ENCODE data around the gene CTTN.
"Not testable (repeated sequence)": the region's sequence is repeated elsewhere in the genome, so short reads cannot be mapped to it uniquely, and the experiment has no call there.

The CTTN gene

DNA sequence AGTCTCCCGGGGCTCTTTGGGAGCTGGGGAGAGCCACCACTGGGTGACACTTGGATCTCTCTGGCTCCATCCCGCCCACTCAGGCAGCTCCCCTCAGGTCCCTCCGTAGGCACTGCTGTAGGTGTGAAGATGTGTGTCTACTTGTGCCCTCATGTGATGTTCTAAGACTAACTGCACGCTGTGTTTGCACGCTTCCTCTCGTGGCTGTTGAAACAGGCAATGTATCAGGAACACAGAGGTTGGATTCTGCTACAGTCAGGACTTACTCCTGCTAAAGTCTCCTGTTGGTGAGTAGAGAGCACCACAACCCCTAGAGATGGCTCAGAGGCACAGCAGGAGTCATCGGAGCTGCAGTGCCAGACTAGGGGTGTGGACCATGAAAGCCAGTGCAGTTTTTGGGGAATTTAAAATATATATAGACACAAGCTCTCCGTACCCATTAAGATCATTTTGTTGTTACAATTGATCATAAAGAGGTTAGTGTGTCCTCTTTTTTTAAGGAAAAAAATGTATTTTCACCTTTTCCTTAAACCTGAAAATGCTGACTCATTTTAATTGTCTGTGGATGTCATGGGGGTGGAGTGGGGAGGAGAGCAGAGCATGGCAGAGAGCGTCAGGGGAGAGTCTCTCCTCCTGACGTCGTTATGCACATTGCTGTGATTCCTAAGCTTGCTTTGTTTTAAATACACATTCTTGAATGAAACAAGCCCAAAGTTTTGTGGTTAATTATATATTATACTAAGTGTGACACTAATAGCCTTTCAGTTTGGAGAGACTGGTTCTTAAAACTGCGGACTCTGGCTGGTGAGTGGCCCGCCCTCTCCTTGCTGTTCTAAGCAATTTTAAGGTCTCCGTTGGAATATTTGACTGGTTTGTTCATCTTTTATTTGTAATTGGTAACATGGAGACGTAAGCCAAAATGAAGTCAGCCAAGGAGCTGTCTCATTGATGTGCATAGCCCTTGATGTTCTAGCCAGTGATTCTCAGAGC, 16.2 kb upstream of the CTTN start:
- peak; percentile 77 for DNase-seq

DNA sequence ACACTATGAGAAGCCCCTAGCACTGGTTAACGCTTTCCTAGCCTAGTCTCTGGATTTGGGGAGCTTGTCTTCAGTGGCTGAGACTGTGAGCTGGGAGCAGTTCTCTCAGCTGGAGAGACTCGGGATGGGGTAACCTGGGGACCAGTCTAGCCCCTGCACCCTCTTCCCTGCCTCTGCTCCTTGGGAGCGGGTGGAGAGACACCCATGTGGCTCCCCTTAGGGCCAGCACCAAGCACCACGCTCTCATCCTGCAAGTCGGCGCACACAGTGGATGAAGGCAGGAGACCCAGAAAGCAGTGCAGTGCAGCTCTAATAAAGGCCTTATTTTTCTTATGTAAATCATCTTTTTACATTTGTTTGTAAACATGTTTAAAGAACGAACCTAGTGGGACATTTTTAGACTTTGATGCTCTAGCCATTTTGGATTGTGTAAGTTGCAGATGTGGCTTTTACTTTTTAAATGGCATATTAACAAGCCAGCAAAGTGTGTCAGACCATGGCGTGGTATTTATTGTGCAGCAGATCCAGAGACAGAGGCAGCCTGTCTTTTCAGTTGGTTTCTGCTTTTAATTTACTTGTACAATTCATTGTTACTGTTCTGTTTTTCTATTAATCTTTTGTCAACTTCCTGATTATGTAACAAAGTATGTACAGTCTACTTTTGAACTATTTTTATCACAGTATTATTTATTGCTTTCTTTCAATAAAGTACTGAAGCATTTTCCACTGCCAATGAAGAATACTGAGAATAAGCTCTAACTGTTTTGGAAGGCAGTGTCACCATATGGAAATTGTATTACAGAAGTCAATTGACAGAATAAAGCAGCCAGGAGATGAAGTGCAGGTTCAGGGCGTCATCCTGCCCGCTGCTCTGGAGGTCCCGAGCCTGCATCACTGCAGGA, 14.4 kb upstream of the CTTN start:
- no peak for DNase-seq

DNA sequence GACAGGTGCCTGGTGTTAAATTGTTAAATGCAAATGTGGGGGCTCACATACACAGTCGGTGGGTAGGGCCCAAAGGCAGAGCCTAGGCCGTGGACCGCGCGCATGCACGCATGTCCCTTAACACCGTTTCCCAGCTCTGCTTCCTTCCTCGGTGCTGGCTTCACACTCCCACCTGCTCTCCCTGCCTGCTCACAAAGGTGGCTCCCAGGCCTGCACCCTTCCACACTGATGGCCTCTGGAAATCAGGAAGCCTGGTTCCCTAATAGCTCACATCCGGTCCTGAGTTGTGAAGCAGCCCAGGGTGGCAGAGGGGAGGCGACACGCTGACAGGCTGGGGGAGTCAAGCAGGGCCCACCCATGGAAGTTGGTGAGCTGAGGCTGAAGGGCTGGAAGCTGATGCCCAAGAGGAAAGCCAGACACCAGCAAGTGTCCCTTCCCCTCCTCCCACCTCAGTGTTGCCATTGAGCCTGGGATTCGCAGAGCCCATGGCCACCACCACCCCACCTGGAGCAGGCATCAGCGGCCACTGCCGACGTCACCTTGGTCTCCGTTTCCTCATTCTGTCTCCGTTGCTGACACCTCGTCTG, 13.7 kb upstream of the CTTN start:
- DNase-seq: no peak

DNA sequence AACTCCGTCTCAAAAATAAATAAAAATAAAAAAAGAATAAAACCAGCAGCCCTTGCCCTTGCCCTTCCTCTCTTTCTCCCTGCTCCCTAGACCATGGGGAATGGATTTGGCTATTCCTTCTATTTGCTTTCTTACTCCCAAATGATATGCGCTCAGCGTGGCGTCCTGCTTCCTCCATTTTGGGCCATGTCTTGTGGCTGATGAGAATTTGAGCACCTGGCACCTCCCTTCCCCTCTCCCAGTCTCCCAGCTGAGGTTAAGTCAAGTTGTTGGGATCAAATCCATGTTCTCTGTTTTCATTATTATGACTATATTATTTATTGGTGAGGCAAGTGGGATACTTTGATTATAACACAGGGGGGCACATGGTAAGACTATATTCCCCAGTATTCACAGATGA, 10.8 kb upstream of the CTTN start:
- no peak for DNase-seq

DNA sequence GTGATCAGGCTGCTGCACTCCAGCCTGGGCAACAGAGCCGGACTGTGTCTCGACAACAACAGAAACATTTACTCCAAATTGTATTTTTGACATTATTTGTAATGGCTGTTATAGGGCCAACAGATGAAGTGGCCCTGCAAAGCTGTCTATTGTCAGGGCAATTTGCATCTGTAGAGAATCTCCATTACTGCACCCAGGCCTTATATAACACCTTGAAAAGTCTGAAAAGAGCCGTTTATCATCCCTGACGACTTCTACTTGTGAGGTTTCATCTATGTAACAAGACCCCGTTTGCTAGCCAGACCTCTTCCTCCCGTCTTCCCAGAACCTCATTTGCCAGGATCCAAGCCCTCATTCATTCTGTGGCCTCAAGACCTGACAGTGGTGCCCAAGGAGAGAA, 9.1 kb upstream of the CTTN start:
- DNase-seq: no peak

DNA sequence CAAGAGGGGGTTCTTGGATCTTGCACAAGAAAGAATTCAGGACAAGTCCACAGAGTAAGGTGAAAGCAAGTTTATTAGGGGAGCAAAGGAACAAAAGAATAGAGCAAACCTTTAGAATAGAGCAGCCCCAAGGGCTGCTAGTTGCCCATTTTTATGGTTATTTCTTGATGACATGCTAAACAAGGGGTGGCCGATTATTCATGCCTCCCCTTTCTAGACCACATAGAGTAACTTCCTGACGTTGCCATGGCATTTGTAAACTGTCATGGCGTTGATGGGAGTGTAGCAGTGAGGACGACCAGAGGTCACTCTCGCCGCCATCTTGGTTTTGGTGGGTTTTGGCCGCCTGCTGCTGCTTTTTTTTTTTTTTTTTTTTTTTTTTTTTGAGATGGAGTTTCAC, 7.4 kb upstream of the CTTN start:
- not testable (repeated sequence) for DNase-seq

DNA sequence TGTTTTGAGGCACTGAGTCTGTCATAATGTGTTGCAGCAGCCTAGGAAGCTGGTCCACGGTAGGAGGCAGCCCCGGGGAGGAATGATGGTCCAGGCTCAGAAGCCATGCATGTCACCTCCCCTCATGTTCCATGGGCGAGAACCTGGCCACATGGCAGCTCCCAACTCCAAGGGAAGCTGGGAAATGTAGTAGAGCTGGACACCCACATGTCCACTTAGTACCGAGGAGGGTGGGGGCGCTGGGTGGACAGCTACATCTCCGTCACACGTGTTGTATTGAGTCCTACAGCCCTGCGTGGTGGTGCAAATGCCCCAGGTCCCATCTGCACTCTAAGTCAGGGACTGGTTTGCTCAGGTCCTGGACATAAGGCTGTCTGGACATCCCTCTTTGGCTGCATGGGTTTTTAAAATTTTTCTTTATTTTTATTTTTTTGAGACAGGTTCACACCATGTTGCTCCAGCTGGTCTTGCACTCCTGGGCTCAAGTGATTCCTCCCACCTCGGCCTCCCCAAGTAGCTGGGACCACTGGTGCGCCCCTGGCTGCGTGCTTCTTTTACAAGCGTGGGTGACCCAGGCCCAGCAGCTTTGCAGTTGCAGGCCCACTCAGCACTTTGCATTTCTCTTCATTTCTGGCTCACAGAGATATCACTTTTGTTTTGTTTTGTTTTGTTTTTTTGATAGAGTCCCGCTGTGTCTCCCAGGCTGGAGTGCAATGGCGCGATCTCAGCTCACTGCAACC, 3.9 kb upstream of the CTTN start:
- DNase-seq: no peak

DNA sequence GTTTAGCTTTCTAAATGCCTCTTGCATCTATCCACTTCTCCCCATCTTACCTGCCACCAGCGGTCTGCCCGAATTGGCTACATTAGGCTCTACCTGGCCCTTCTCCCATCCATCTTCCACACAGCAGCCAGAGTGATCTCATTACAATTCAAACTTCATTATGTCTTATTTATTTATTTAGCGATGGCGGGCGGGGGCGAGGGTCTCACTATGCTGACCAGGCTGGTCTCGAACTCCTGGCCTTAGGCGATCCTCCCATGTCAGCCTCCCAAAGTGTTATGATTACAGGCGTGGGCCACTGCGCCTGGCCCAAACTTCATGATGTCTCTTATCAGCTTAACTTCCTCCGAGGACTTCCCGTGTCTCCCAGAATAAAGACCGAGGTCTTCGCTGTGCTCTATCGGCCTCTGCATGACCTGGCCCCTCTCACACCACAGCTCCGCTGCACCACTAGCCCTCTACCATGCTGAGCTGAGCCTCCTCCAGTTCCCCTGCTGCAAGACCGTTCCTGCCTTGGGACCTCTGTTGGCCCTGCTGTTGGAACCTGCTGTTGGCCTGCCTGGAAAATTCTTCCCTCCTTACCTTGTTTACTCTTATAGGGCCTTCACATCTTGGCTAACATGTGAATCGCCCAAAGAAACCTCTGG, 870 bp upstream of the CTTN start:
- peak; percentile 18 for DNase-seq

DNA sequence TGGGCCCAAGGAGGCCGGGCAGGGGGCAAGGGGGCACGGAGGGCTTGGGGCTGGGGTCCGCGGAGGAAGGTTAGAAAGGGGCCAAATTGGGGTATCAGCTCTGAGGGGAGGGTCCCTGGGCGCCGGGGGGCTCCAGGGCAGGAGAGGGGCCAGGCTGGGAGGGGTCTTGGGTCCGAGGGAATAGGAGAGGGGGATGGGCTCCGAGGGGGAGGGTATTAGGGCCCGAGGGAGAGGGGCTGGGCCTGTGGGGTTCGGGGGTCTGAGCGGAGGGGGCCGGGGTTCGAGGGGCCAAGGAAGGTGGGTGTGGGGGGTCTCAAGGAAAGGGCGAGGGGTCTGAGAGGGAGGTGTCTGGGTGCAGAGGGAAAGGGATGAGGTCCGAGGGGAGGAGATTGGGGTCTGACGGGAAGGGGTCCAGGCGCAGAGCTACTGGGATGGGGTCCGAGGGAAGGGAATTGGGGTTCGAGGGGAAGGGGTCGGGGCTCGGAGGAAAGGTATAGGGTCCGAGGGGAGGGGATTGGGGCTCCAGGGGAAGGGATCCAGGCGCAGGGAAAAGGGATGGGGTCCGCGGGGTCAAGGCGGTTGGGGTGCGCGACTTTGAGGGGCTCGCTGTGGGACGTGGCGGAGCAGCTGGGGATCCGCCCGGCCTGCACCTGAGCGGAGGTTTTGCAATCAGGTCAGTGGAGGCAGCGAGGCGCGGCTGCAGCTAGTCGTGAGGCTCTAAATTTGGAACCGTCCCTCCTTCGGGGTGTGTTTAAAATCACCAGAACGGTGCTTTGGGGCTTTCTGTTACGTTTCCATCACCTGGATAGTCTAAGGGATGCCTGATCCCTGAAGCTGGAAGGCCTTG, 728 bp downstream of the CTTN start:
- DNase-seq: no peak

DNA sequence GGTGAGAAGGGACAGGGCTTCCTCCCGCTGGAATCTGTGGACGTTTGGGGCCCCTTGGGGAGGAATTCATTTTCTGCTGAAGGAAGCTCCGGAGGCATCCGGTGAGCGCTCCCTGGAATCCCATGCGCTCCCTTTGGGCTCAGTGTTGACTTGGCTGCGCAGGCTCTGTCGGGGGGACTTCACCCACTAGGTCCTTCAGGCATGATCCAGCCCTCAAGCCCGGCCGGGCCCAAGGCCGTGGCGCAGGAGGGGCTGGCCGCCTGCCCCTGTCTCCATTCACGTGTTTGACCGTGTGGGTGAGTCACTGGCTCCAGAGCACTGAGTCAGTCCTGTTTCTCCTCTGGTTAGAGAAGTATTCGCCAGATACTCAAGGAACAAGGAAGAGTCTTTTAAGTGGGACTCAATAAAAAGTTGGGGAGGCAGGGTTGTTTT, 1.4 kb downstream of the CTTN start:
- DNase-seq: peak; percentile 96

DNA sequence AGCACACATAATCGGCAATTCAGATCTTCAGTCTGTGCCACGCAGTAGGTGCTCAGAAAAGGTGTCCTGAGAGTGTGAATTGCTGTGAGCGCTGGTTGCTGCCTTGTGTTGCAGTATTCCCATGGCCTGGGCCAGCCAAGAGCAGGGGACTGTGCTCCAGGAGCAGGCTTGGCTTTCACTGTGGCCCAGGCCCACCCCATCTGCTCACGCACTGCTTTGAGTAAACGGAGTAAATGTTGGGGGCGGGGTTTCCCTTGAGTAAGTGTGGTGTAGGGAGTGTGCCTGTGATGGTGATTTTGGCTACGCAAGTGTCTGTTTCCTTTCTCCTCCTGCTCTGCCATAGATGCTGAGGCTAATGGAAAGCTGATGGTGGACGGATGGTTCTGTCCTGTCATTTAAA, 2.3 kb downstream of the CTTN start:
- DNase-seq: no peak

DNA sequence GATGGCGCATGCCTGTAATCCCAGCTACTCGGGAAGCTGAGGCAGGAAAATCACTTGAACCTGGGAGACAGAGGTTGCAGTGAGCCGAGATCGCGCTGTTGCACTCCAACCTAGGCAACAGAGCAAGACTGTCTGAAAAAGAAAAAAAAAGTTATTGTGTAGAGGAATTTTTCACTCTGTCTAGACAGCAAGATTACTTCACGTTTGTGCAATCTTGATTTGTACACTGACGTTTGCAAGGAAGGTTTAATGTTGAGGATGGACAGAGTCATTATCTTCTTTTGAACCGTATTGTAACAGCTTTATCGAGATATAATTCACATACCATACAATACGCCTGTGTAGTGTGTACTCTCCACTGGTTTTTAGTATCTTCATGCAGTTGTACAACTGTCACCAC, 3.7 kb downstream of the CTTN start:
- no peak for DNase-seq

DNA sequence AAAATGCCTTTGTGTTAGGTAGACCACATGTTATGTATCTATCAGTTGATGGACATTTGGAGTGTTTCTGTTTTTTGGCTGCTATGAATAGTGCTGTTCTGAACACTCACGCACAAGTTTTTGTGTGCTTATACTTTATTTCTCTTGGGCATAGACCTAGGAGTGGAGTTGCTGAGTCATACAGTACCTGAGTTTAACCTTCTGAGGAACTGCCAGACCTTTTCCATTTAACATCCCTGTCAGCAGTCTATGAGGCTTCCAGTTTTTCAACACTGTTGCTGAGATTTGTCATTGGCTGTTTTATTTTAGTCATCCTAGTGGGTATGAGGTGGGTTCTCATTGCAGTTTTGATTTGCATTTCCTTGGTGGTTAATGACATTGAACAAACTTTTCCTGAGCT, 4.4 kb downstream of the CTTN start:
- no peak for DNase-seq

DNA sequence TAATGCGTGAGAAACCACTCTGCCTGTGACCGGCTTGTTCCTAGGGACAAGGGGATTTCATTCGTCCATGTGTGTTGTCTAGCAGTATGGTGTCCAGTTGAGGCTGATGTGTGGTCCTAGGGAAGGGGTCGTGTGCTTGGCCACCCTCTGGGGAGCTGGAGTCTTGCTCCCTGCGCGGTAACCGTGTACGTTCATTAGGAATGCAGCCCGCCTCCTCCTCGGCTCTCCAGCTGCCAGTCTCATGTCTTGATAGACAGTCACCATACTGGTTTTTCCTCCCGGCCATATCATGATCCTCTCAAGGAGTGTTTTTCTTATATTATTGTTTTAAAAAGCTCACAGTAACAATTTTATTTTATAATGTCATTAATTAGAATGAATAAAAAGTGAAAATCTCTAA, 5.9 kb downstream of the CTTN start:
- no peak for DNase-seq

DNA sequence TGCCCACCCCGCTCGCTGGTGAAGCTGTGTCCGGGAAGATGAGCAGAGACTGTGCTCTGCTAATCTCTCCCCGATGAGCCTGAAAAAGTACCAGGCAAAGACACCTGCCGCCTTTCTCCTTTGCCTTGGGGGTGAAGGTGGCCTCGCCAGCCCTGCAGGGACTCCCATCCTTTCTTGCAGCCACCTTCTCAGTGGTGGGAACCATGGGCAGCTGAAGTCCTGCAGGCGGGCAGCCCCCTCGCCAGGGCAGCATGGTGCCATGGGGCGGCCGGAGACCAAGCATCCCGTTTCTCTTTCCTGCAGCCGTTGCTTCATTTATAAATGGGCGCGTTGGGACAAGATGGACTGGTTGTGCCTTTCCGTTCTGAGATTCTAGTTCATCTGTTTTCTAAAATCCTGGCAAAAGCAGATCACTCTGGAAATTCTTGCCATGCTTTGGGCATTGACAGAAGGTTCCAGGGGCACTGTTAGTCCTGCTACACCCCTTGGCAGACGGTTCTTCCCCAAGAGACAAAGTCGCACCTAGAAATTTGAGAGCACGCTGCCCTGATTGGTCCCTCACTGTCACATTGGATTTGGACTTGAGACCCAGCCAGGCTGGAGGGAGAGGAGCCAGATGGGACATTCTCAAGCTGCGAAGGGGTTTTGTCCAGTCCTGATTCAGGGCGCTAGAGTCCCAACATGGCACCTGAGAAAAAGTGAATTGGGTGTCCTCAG, 7.5 kb downstream of the CTTN start:
- no peak for DNase-seq

DNA sequence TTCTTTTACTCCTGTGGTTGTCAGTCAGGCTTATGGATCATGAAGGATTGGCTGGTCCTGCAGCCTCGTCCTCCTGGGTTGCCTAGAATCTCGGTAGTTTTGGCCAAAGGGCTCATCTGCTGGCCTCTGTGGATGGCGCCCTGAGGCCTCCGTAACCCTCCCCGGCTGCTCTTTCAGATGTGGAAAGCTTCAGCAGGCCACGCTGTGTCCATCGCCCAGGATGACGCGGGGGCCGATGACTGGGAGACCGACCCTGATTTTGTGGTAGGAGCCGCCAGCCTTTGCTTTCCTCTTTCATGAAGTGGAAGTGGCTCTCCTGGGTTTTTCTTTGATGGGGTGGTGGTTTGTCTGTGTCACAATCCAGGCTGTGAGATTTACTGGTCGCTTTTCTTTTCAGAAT, 8.8 kb downstream of the CTTN start:
- DNase-seq: no peak

DNA sequence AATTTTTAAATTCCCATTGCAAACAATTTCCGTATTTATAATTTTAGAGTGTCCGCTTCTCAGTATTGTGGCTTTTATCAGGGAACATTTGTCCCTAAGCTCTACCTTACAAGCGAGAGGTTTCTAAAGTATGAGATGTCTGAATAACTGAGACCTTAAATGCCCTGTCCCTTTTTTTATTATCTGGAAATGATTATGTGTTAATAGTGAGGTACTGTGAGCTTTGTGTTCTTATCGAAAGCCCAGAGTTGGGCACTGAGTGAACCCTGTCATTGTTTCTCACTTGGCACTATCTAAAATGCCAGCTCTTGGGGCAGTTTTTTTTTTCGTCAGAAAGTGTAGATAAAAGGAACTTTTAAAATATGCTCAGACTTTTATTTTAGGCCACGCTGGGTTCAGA, 9.5 kb downstream of the CTTN start:
- DNase-seq: no peak

DNA sequence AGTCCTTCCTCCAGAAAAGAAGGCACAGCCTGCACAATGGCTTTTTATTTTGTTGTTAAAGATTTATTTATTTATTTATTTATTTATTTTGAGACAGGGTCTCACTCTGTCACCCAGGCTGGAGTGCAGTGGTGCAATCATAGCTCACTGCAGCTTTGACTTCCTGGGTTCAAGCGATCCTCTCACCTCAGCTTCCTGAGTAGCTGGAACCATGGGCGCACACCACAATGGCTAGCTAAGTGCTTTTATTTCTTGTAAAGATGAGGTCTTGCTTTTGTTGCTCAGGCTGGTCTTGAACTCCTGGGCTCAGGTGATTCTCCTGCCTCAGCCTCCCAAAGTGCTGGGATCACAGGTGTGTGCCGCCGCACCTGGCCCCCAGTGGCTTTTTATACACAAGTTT, 10.0 kb downstream of the CTTN start:
- DNase-seq: not testable (repeated sequence)

DNA sequence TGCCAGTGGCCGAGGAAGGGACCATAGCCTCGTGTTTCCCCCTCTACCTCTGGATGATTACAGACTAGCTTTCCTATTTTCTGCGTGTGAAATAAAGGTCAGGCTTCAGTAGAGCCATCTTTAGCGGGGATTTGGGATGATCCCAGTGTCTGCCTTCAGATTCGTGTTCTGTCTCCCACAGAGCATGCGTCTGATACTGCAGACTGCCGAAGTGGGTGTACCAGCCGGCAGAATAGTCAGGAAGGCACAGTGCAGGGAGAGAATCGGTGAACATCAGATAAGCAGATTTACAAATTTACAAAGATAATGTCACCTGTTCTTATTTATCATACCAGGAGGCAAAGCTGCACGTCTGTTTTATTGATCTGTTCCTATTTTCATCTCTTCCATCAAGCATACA, 11.1 kb downstream of the CTTN start:
- no peak for DNase-seq

DNA sequence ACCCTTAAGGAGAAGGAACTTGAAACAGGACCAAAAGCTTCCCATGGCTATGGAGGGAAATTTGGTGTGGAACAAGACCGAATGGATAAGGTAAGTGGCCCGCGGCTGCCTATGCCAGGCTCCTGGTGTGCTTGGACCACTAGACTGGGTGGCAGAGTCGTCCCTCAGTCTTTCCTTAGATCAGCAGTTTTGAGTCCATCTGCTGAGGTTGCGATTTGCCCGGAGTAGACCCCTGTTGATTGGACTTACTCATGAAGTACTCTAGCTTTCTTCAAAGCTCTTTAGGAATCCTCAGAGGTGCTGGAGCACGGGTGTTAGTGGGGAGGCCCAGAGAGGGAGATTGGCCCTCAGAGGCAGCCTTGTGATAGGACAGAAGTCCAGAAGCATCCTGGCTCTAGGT, 11.5 kb downstream of the CTTN start:
- DNase-seq: no peak

Measured in fibroblast of skin of back (primary cell).